HepG2 (cell line): ENCODE data around the gene MARCHF9. TPM values are rescaled to one million over a fixed set of nuclear protein-coding genes. Genes with fewer than 3 reads are reported as not detected.
A peak's percentile ranks its signal among the peaks of the same experiment; 100 is the strongest.

Experiments
- ATAC-seq: fragments of 200-7000 bp; cut with Tn5 transposase; 3 replicates; pipeline ENCODE4 v1.9.1; 2020; ENCODE audit warnings: mild to moderate bottlenecking, moderate library complexity
- BruUV-seq: library from RNA; stranded (reverse); fragments of 400-500 nt; replicated peaks from 2 replicates; lab custom pipeline; 2021; lab: Mats Ljungman, UMichigan
- CTCF ChIA-PET: fragments of 300-600 bp; formaldehyde crosslinking; extraction: SDS; loops from one replicate; lab custom pipeline; 2021; ENCODE audit warnings: low total read pairs, inconsistent platforms, low intra/inter-chr PET ratio; lab: Yijun Ruan, JAX
- POLR2A ChIA-PET: fragments of 350-600 bp; sonication (Branson Sonifier 250); formaldehyde crosslinking; loops from one replicate; lab custom pipeline; 2020; ENCODE audit warnings: antibody characterized with exemption, inconsistent platforms; lab: Yijun Ruan, JAX
- DNase-seq: peaks from one replicate; pipeline ENCODE4 v3.0.0-alpha.2; 2015; ENCODE audit warnings: low spot score
- FAIRE-seq: peaks from 3 replicates; lab custom pipeline; 2011; peaks lifted over from hg19 to GRCh38; lab: Jason Lieb, UNC
- H2AFZ ChIP-seq: one replicate; pipeline ENCODE4 v1.6.1; 2011; ENCODE audit warnings: low read length, inconsistent platforms
- H3K27ac ChIP-seq: fragments of 300-600 bp; 3 replicates; pipeline ENCODE4 v1.8.0; 2011; ENCODE audit warnings: mixed run types, mild to moderate bottlenecking, mixed read lengths, low read length, inconsistent platforms; ENCODE audit not compliant: insufficient read depth; ENCODE audit errors: extremely low read length
- H3K27me3 ChIP-seq, 2 experiments: fragments of 200-600 bp in 1 of 2; 2 replicates in 1 of 2; 3 replicates in 1 of 2; pipeline versions ENCODE4 v1.6.0 to v1.8.0; 2011; ENCODE audit warnings: low read length in 2 of 2, mild to moderate bottlenecking in 2 of 2, moderate library complexity in 2 of 2, inconsistent platforms in 1 of 2; ENCODE audit not compliant: insufficient read depth in 2 of 2, control insufficient read depth in 1 of 2
- H3K36me3 ChIP-seq, 2 experiments: fragments of 200-600 bp in 1 of 2; replicated peaks in 1 of 2; 2 replicates in 1 of 2; 3 replicates in 1 of 2; pipeline versions ENCODE4 v1.5.1 to v1.8.0; 2011; ENCODE audit warnings: low read length in 2 of 2, inconsistent platforms in 1 of 2; ENCODE audit not compliant: insufficient read depth in 2 of 2, control insufficient read depth in 1 of 2
- H3K4me1 ChIP-seq: 2 replicates; pipeline ENCODE4 v1.5.1; 2012; ENCODE audit warnings: low read length, inconsistent platforms; ENCODE audit not compliant: insufficient read depth
- H3K4me2 ChIP-seq: 2 replicates; pipeline ENCODE4 v1.6.0; 2011; ENCODE audit warnings: low read depth, low read length, inconsistent platforms
- H3K4me3 ChIP-seq, 3 experiments: fragments of 200-600 bp in 1 of 3; sonication (generic), shearing (Covaris generic) in 1 of 3; replicated peaks in 1 of 3; 2 replicates each; pipeline ENCODE4 v1.5.1; 2011 to 2016; ENCODE audit warnings: low read length in 3 of 3, inconsistent platforms in 2 of 3, low read depth in 2 of 3, mild to moderate bottlenecking in 2 of 3, control low read depth in 1 of 3, mixed read lengths in 1 of 3; ENCODE audit not compliant: insufficient read depth in 1 of 3
- H3K79me2 ChIP-seq: one replicate; pipeline ENCODE4 v1.6.1; 2011; ENCODE audit warnings: low read length, inconsistent platforms; ENCODE audit not compliant: insufficient read depth
- H3K9ac ChIP-seq: 2 replicates; pipeline ENCODE4 v1.6.0; 2011; ENCODE audit warnings: mild to moderate bottlenecking, low read depth, low read length, inconsistent platforms; ENCODE audit not compliant: insufficient read depth
- H3K9me3 ChIP-seq: 2 replicates; pipeline ENCODE4 v1.5.1; 2012; ENCODE audit warnings: mild to moderate bottlenecking, low read length
- H4K20me1 ChIP-seq: 2 replicates; pipeline ENCODE4 v1.6.0; 2011; ENCODE audit warnings: inconsistent platforms, mild to moderate bottlenecking, low read length, moderate library complexity; ENCODE audit not compliant: insufficient read depth
- AGO2 ChIP-seq: fragments of 200-400 bp; formaldehyde crosslinking; optimal IDR thresholded peaks from 2 replicates; pipeline ENCODE3; 2017; ENCODE audit warnings: mild to moderate bottlenecking, low read depth, low read length, moderate library complexity
- FOXC1 ChIP-seq: sonication (generic); formaldehyde crosslinking; IDR thresholded peaks from 2 replicates; pipeline ENCODE4 v1.8.0; 2022; ENCODE audit warnings: mild to moderate bottlenecking, missing genetic modification reagents, borderline replicate concordance
- IRF9 ChIP-seq: sonication (generic); formaldehyde crosslinking; IDR thresholded peaks from 2 replicates; pipeline ENCODE4 v1.8.0; 2022; ENCODE audit warnings: missing genetic modification reagents, mild to moderate bottlenecking, borderline replicate concordance
- NFIC ChIP-seq: IDR thresholded peaks from 2 replicates; pipeline ENCODE4 v1.6.1; 2012; ENCODE audit warnings: mild to moderate bottlenecking, low read length, inconsistent platforms
- NR2C2 ChIP-seq: sonication (generic); formaldehyde crosslinking; IDR thresholded peaks from 2 replicates; pipeline ENCODE4 v1.4.0; 2020; ENCODE audit warnings: missing genetic modification reagents, mild to moderate bottlenecking, moderate library complexity, borderline replicate concordance
- POLR2G ChIP-seq: fragments of 200-400 bp; formaldehyde crosslinking; IDR thresholded peaks from 2 replicates; pipeline ENCODE4 v1.6.1; 2018; ENCODE audit warnings: mild to moderate bottlenecking, low read depth, low read length, moderate library complexity
- SRSF1 ChIP-seq: fragments of 200-400 bp; formaldehyde crosslinking; optimal IDR thresholded peaks from 2 replicates; pipeline ENCODE3; 2017; ENCODE audit warnings: mild to moderate bottlenecking, low read depth, low read length, moderate library complexity
- ZFYVE20 ChIP-seq: sonication (generic); formaldehyde crosslinking; IDR thresholded peaks from 2 replicates; pipeline ENCODE4 v1.8.0; 2023; ENCODE audit warnings: low read depth, mild to moderate bottlenecking, moderate library complexity, missing genetic modification reagents, borderline replicate concordance
- ZNF10 ChIP-seq: sonication (generic); formaldehyde crosslinking; IDR thresholded peaks from 2 replicates; pipeline ENCODE4 v1.4.0; 2020; ENCODE audit warnings: mild to moderate bottlenecking, low read depth, missing genetic modification reagents, borderline replicate concordance
- ZNF687 ChIP-seq: sonication (generic); formaldehyde crosslinking; IDR thresholded peaks from 2 replicates; pipeline ENCODE4 v1.5.1; 2020; ENCODE audit warnings: mild to moderate bottlenecking, missing genetic modification reagents, moderate library complexity
- ZNF784 ChIP-seq: sonication (generic); formaldehyde crosslinking; IDR thresholded peaks from 2 replicates; pipeline ENCODE4 v1.5.1; 2020; ENCODE audit warnings: missing genetic modification reagents, mild to moderate bottlenecking, borderline replicate concordance
- WGBS: methylation state at CpG from one replicate; pipeline ENCODE4 v1.1.6; 2017; ENCODE audit warnings: low lambda C conversion rate; 5-methylcytosine and 5-hydroxymethylcytosine counted together
- in situ Hi-C: cut with HindIII; loops from 2 replicates; pipeline ENCODE4 v1.10.0; 2017; ENCODE audit warnings: low pct_unique_long_range_greater_than_20kb; ENCODE audit not compliant: extremely low pct_ligation_motif_present
- intact Hi-C: fragments of 100-400 bp; cut with micrococcal nuclease; formaldehyde crosslinking; loops from one replicate; pipeline ENCODE4 v1.10.0; 2022; ENCODE audit not compliant: unreplicated experiment
- polyA plus RNA-seq, 8 experiments: library from polyadenylated mRNA; depleted of rRNA in 3 of 8; stranded (reverse) in 7 of 8; unstranded in 1 of 8; fragments of >200 nt; fragmentation: Illumina TruSeq in 4 of 8; extraction: Trizol in 4 of 8; gene quantifications; 2 replicates each; pipeline versions ENCODE4 v1.2.1 to v1.2.3, GENCODE V29; 2011 to 2016; ENCODE audit warnings: low read depth in 4 of 8, missing spikeins in 1 of 8, mixed read lengths in 1 of 8; ENCODE audit not compliant: insufficient read depth in 1 of 8
- total RNA-seq, 5 experiments: library from RNA; depleted of rRNA; stranded (reverse); fragments of >200 nt; fragmentation: Illumina TruSeq; extraction: Trizol; gene quantifications; 2 replicates each; pipeline ENCODE4 v1.2.3, GENCODE V29; 2016; ENCODE audit warnings: low read depth in 1 of 5

Gene MARCHF9
- total and polyA plus RNA-seq, 2 of the 13 experiments (the other 11 are each of a cell fraction or from before 2014, with no cell fraction given): 5.7 to 9.6 TPM

- no peak for TF ChIP-seq SRSF1
- TF ChIP-seq NFIC: no peak
- TF ChIP-seq ZFYVE20: no peak
- TF ChIP-seq ZNF784 (CRISPR knock-in tag): no peak
- TF ChIP-seq FOXC1 (CRISPR knock-in tag): no peak
- TF ChIP-seq, all 625 proteins: peak for 0
Measured at GRCh38 chr12:57723630-57723962, 31.3 kb upstream of the MARCHF9 start (continued).

- H3K27me3 ChIP-seq: peaks cover 0 to 2% of the 10 kb centered on the region in 2 experiments; a peak in 3 of 5 replicates
- TF ChIP-seq POLR2G: peak; percentile 37; the same call in 1 of the 2 replicates
- no peak for TF ChIP-seq IRF9 (CRISPR knock-in tag)
- no peak for TF ChIP-seq NR2C2 (CRISPR knock-in tag)
- no peak for TF ChIP-seq ZNF10
- TF ChIP-seq AGO2: peak; percentile 25
- 0 out of 2 replicates have a peak, but pooled peaks have one; percentile 13 for TF ChIP-seq ZNF687
- TF ChIP-seq, all 625 proteins: peak for 3
- DNase-seq (no peak), ATAC-seq (no peak), FAIRE-seq (no peak)
- no peak overlapping the region for H3K4me3 ChIP-seq
- H3K4me1 ChIP-seq: peaks cover 5% of the 10 kb centered on the region; the same call in 1 of the 2 replicates
- H3K9ac ChIP-seq: no peak overlapping the region
- ChIA-PET POLR2A (interaction anchor here (0.6 kb wide), 1 partner anchor 139 kb away, joined by 3 read pairs; no protein-coding TSS in a partner anchor), CTCF (no interaction called here)
- H3K4me2 ChIP-seq: no peak overlapping the region
- in situ Hi-C loops: no loop called here
- no peaks in the 10 kb centered on the region for H4K20me1 ChIP-seq
- no peaks in the 10 kb centered on the region for H3K79me2 ChIP-seq
- intact Hi-C loops: no loop called here
- no peak overlapping the region for H2AFZ ChIP-seq
- H3K36me3 ChIP-seq: peaks cover 4 to 18% of the 10 kb centered on the region in 2 experiments
- 78% methylated on average over 4 of the region's 12 CpGs for WGBS
- no peak overlapping the region for H3K27ac ChIP-seq
- no TSS peak for BruUV-seq
- no peaks in the 10 kb centered on the region for H3K9me3 ChIP-seq
Measured at GRCh38 chr12:57724003-57724935, 30.6 kb upstream of the MARCHF9 start.
